Nephron (organoid): ENCODE data around the gene DPP10.

ENCODE experiments used
- H3K27ac Mint-ChIP-seq, 3 experiments: 2 replicates each; pipeline ENCODE4 v1.8.0; 2020; ENCODE audit warnings: mixed read lengths in 3 of 3, mild to moderate bottlenecking in 2 of 3, moderate library complexity in 1 of 3
- H3K27me3 Mint-ChIP-seq: 2 replicates; pipeline ENCODE4 v1.8.0; 2021; ENCODE audit warnings: low read depth, mild to moderate bottlenecking, moderate library complexity, mixed read lengths
- H3K36me3 Mint-ChIP-seq: 2 replicates; pipeline ENCODE4 v1.8.0; 2020; ENCODE audit warnings: low read depth, mixed read lengths
- H3K4me1 Mint-ChIP-seq: 2 replicates; pipeline ENCODE4 v1.8.0; 2020; ENCODE audit warnings: mixed read lengths
- H3K4me3 Mint-ChIP-seq, 3 experiments: 2 replicates each; pipeline ENCODE4 v1.8.0; 2020; ENCODE audit warnings: mild to moderate bottlenecking in 3 of 3, mixed read lengths in 3 of 3, moderate library complexity in 2 of 3
- H3K9me3 Mint-ChIP-seq: 2 replicates; pipeline ENCODE4 v1.8.0; 2020; ENCODE audit warnings: mixed read lengths
- TF ChIP-seq, protein P1 (sequence below), 3 experiments: fragments of 200-600 bp; sonication (generic); IDR thresholded peaks; one replicate each; pipeline ENCODE4 v1.5.0; 2021; ENCODE audit warnings: antibody characterized with exemption in 3 of 3; ENCODE audit not compliant: unreplicated experiment in 3 of 3

DPP10 gene

DNA sequence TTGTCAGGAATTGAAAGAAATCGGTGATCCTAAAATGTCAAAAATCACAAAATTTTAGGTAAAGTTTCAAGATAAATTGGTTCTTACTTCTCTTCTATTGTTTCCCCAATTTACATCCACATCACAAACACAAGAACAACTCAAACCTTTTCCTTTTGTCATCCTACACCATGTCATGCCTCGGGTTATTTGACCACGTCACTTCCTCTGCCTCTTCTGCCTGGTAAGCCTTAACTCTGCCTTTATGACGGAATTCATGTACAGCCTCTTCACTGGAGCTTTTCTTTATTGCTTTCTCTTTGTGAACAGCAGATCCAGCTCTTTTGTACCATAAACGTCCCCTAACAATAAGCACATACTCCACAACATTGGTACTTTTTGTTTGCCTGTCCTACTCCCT is 258.0 kb downstream of the DPP10 start:
- no peaks in the 10 kb centered on the region for H3K9me3 Mint-ChIP-seq
- H3K27me3 Mint-ChIP-seq, result peaks cover 4% of the 10 kb centered on the region
- no peak overlapping the region for H3K4me3 Mint-ChIP-seq
- H3K36me3 Mint-ChIP-seq, result no peaks in the 10 kb centered on the region
- no peak overlapping the region for H3K27ac Mint-ChIP-seq
- TF ChIP-seq, protein P1, sequence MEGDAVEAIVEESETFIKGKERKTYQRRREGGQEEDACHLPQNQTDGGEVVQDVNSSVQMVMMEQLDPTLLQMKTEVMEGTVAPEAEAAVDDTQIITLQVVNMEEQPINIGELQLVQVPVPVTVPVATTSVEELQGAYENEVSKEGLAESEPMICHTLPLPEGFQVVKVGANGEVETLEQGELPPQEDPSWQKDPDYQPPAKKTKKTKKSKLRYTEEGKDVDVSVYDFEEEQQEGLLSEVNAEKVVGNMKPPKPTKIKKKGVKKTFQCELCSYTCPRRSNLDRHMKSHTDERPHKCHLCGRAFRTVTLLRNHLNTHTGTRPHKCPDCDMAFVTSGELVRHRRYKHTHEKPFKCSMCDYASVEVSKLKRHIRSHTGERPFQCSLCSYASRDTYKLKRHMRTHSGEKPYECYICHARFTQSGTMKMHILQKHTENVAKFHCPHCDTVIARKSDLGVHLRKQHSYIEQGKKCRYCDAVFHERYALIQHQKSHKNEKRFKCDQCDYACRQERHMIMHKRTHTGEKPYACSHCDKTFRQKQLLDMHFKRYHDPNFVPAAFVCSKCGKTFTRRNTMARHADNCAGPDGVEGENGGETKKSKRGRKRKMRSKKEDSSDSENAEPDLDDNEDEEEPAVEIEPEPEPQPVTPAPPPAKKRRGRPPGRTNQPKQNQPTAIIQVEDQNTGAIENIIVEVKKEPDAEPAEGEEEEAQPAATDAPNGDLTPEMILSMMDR (IDR thresholded peaks at IDR 0.05; ENCODE audit: unreplicated experiment in 3 of 3), result no peak
- H3K4me1 Mint-ChIP-seq, result no peaks in the 10 kb centered on the region

GRCh38 chr2:114709936-114710850 is 267.8 kb downstream of the DPP10 start:
- no peak overlapping the region for H3K27ac Mint-ChIP-seq
- no peaks in the 10 kb centered on the region for H3K9me3 Mint-ChIP-seq
- H3K4me3 Mint-ChIP-seq, result no peak overlapping the region
- no peaks in the 10 kb centered on the region for H3K36me3 Mint-ChIP-seq
- H3K27me3 Mint-ChIP-seq, result peaks cover 3% of the 10 kb centered on the region
- TF ChIP-seq, protein P1 (IDR thresholded peaks at IDR 0.05; ENCODE audit: unreplicated experiment in 3 of 3), result no peak
- no peaks in the 10 kb centered on the region for H3K4me1 Mint-ChIP-seq

GRCh38 chr2:114714313-114714712 is 271.9 kb downstream of the DPP10 start:
- Mint-ChIP-seq H3K4me3 (no peak overlapping the region), H3K4me1 (no peaks in the 10 kb centered on the region), H3K9me3 (no peaks in the 10 kb centered on the region), H3K36me3 (no peaks in the 10 kb centered on the region), H3K27me3 (peaks cover 3% of the 10 kb centered on the region), H3K27ac (no peak overlapping the region)
- TF ChIP-seq, protein P1 (IDR thresholded peaks at IDR 0.05; ENCODE audit: unreplicated experiment in 3 of 3), result no peak

GRCh38 chr2:114717049-114717448 is 274.6 kb downstream of the DPP10 start:
- TF ChIP-seq, protein P1 (IDR thresholded peaks at IDR 0.05; ENCODE audit: unreplicated experiment in 3 of 3), result no peak
- H3K27ac Mint-ChIP-seq, result no peak overlapping the region
- no peaks in the 10 kb centered on the region for H3K4me1 Mint-ChIP-seq
- no peaks in the 10 kb centered on the region for H3K36me3 Mint-ChIP-seq
- H3K4me3 Mint-ChIP-seq, result no peak overlapping the region
- H3K9me3 Mint-ChIP-seq, result no peaks in the 10 kb centered on the region
- no peaks in the 10 kb centered on the region for H3K27me3 Mint-ChIP-seq

DNA sequence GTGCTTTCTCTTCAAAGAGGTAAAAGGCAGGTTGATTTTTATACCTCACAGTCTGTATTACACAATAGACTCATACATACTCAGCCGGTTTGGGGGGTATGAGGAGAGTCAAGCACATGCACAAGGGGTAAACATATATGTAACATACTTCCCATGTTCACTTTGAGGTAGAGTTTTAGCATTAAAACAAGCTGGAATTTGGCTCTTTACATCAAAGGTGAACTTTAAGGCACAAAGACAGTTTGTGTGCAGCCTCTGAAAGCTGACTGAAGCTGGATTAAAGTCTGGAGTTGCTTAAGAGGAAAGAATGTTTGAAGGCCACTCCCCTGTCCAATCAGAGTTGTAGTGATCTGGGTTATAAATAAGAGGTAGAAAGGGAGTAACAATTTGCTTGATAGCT is 282.0 kb downstream of the DPP10 start:
- H3K4me1 Mint-ChIP-seq, result no peaks in the 10 kb centered on the region
- H3K36me3 Mint-ChIP-seq, result no peaks in the 10 kb centered on the region
- no peak overlapping the region for H3K27ac Mint-ChIP-seq
- TF ChIP-seq, protein P1 (IDR thresholded peaks at IDR 0.05; ENCODE audit: unreplicated experiment in 3 of 3), result no peak
- H3K9me3 Mint-ChIP-seq, result no peaks in the 10 kb centered on the region
- no peaks in the 10 kb centered on the region for H3K27me3 Mint-ChIP-seq
- no peak overlapping the region for H3K4me3 Mint-ChIP-seq

DNA sequence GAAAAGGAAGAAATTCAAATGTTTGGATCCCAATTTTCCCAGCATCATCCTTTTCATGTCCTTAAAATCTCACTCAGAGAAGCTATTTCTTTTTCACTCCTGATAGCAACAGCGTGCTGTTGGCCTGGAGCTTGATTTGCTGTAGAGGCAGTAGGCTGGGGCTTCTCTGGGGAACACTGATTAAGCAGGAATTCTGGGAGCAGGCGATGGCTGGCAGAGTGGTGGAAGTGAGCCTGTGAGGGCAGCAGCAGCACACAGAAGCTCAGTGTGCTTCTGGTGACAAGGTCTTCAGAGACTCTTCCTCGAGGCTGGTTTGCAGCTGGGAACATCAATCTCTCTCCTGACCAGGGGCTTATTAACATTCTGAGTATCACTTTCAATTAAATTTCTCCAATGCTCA is 284.6 kb downstream of the DPP10 start:
- Mint-ChIP-seq H3K4me1 (no peaks in the 10 kb centered on the region), H3K27me3 (no peaks in the 10 kb centered on the region), H3K27ac (no peak overlapping the region), H3K9me3 (no peaks in the 10 kb centered on the region), H3K36me3 (no peaks in the 10 kb centered on the region), H3K4me3 (no peak overlapping the region)
- TF ChIP-seq, protein P1 (IDR thresholded peaks at IDR 0.05; ENCODE audit: unreplicated experiment in 3 of 3), result no peak
